BLaER1 treated with 17β-estradiol and CSF1 and Interleukin-3, amounts not matched to agents 10 nM and 100 nM (cell line): ENCODE measurements around the gene CLCNKA.
"Not testable (repeated sequence)": the region's sequence is repeated elsewhere in the genome, so short reads cannot be mapped to it uniquely, and the experiment has no call there.

Source experiments
- H3K27ac ChIP-seq, 11 experiments: shearing (Covaris generic); formaldehyde crosslinking; 2 replicates each; pipeline ENCODE4 v1.8.1; 2022
- H3K27me3 ChIP-seq, 11 experiments: shearing (Covaris generic); formaldehyde crosslinking; 2 replicates each; pipeline ENCODE4 v1.8.1; 2022
- H3K36me3 ChIP-seq, 11 experiments: shearing (Covaris generic); formaldehyde crosslinking; 2 replicates each; pipeline ENCODE4 v1.8.1; 2022
- H3K4me1 ChIP-seq, 10 experiments: shearing (Covaris generic); formaldehyde crosslinking; 2 replicates each; pipeline ENCODE4 v1.8.1; 2022
- H3K4me2 ChIP-seq, 11 experiments: shearing (Covaris generic); formaldehyde crosslinking; 2 replicates each; pipeline ENCODE4 v1.8.1; 2022
- H3K4me3 ChIP-seq, 10 experiments: shearing (Covaris generic); formaldehyde crosslinking; 2 replicates each; pipeline ENCODE4 v1.8.1; 2022
- H3K9ac ChIP-seq, 11 experiments: shearing (Covaris generic); formaldehyde crosslinking; 2 replicates each; pipeline ENCODE4 v1.8.1; 2022
- H3K9me3 ChIP-seq, 11 experiments: shearing (Covaris generic); formaldehyde crosslinking; replicated peaks in 1 of 11; 2 replicates each; pipeline ENCODE4 v1.8.1; 2022
- H4K20me1 ChIP-seq, 11 experiments: shearing (Covaris generic); formaldehyde crosslinking; 2 replicates each; pipeline ENCODE4 v1.8.1; 2022
- Cebpa-rat ChIP-seq, 11 experiments: shearing (Covaris generic); IDR thresholded peaks; 2 replicates each; pipeline ENCODE4 v1.8.1; 2022

The CLCNKA gene

DNA sequence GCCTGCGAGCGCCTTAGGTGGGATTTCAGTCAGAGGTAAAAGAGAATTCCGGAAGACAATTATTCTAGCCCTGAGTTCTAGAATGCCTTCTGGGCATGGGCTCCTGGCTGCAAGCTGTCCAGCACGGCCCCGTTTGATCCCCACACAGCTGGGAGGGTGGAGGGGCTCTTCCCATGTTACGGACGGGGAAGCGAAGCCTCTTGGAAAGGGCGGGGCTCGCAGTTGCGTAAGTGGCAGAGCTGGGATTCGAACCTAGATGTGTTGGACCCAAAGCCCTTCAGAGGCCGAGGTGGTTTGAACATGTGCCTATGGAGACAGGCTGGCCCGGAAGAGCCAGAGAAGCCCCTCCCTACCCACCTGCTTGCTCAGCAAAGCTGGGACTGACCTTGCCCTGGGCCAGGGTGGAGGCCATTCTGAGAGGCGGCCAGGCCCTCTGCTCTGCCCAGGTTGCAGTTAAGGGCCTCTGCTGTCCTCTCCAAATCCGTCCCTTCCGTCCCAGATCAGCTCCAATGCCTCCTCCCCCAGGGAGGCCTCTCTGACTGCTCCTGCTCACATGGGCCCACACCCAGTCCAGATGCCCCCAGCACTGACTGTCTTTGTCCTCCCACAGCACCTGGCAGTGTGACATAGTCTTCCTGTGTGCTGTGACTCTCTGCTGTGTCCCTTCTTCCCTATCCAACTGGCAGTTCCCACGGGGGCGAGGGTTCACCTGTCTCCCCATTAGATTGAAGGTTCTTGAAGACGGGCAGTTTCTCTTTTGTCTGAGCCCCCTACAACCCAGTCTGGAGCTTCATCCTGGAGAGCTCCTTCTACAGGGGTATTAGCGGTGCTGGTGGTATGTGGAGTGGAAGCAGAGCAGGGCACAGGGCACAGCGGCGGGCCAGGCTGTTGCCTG lies 2.8 kb upstream of the CLCNKA start:
- TF ChIP-seq Cebpa-rat (IDR thresholded peaks at IDR 0.05), result no peak
- Histone ChIP-seq H3K4me2 (peak overlapping the region; percentile 60 to 91 (median 85)), H3K27me3 (peaks cover 0 to 12% (median 0%) of the 10 kb centered on the region in 11 experiments; a peak in 2 of 22 replicates), H4K20me1 (peaks cover 0 to 7% (median 0%) of the 10 kb centered on the region in 11 experiments; a peak in 2 of 22 replicates), H3K9me3 (no peaks in the 10 kb centered on the region), H3K4me1 (peaks cover 55 to 100% (median 94%) of the 10 kb centered on the region in 10 experiments), H3K4me3 (no peak overlapping the region), H3K36me3 (no peaks in the 10 kb centered on the region), H3K9ac (peak overlapping the region in 5 of 11 experiments; percentile 19 to 54 (median 36); a peak in 5 of 22 replicates), H3K27ac (peak overlapping the region in 1 of 11 experiments; percentile 52; a peak in 2 of 22 replicates)

DNA sequence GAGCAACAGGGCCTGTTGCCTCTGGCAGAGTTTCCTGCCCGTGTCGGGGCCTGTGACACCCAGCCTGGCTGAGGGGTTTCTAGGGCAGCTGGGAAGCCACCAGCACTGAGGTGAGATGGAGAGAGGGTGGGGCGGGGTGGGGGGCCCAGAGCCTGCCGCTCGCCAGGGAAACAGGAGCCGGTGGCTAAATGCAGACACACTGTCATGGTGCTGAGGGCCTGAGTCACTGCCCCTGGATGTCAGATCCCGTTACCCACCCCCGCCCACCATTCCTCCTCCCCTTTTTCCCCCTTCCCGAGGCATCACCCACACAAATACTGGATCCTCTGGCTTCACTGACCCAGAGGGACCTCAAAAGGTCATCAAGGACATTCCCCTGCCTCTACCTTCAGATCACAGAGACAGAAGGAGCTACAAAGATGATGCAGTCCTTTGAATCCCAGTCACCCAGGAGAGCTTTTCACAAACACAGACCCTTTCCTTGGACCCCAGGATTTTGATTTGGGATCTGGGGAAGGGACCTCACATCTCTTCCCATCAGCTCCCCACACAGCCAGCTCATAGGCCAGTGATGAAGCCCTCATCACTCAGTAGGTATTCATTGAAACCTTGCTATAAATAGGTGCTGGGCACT lies 2.1 kb upstream of the CLCNKA start:
- Histone ChIP-seq H3K4me3 (no peak overlapping the region), H3K27me3 (peaks cover 0 to 12% (median 0%) of the 10 kb centered on the region in 11 experiments; a peak in 3 of 22 replicates), H3K4me2 (peak overlapping the region; percentile 60 to 91 (median 85); a peak in 19 of 22 replicates), H3K36me3 (no peaks in the 10 kb centered on the region), H3K27ac (no peak overlapping the region), H3K4me1 (peaks cover 47 to 93% (median 87%) of the 10 kb centered on the region in 10 experiments), H3K9ac (peak overlapping the region in 1 of 11 experiments; percentile 33; a peak in 1 of 22 replicates), H3K9me3 (no peaks in the 10 kb centered on the region), H4K20me1 (peaks cover 0 to 8% (median 0%) of the 10 kb centered on the region in 11 experiments; a peak in 3 of 22 replicates)
- no peak for TF ChIP-seq Cebpa-rat (IDR thresholded peaks at IDR 0.05)

- Histone ChIP-seq H4K20me1 (peaks cover 0 to 14% (median 0%) of the 10 kb centered on the region in 11 experiments; a peak in 3 of 22 replicates), H3K4me2 (peak overlapping the region in 7 of 11 experiments; percentile 3 to 87 (median 24); a peak in 9 of 22 replicates), H3K36me3 (no peaks in the 10 kb centered on the region), H3K4me3 (no peak overlapping the region), H3K27me3 (peaks cover 0 to 12% (median 0%) of the 10 kb centered on the region in 11 experiments; a peak in 3 of 22 replicates), H3K9me3 (no peaks in the 10 kb centered on the region), H3K9ac (no peak overlapping the region), H3K27ac (no peak overlapping the region), H3K4me1 (peaks cover 41 to 87% (median 82%) of the 10 kb centered on the region in 10 experiments)
- TF ChIP-seq Cebpa-rat (IDR thresholded peaks at IDR 0.05), result no peak
Measured at GRCh38 chr1:16020325-16020724, 1.5 kb upstream of the CLCNKA start.

DNA sequence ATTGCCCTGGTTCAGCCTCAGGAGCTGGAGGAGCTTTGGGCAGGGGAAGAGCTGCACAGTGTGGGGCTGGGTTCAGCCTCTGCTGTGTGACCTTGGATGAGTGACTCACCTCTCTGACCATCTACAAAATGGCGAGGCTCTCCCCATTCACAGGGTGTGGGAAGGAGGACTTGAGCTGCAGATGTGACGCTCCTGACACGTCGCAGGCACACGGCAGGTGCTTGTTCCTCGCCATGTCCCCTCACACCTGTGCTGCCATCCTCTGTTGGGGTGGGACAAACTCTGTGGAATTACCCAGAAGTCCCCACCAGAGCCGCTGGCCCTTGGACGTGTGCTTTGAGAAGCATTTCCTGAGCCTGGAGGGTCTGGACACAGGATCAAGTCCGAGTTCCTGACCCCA lies 958 bp upstream of the CLCNKA start:
- H3K27me3 ChIP-seq, result peaks cover 0 to 12% (median 0%) of the 10 kb centered on the region in 11 experiments; a peak in 3 of 22 replicates
- H3K36me3 ChIP-seq, H3K4me3 ChIP-seq, H3K27ac ChIP-seq, H3K9ac ChIP-seq, H3K9me3 ChIP-seq: not testable (repeated sequence)
- peaks cover 0 to 16% (median 0%) of the 10 kb centered on the region in 11 experiments; a peak in 3 of 22 replicates for H4K20me1 ChIP-seq
- peak overlapping the region in 7 of 11 experiments; percentile 53 to 87 (median 62); a peak in 8 of 22 replicates for H3K4me2 ChIP-seq
- H3K4me1 ChIP-seq, result peaks cover 36 to 82% (median 76%) of the 10 kb centered on the region in 10 experiments

DNA sequence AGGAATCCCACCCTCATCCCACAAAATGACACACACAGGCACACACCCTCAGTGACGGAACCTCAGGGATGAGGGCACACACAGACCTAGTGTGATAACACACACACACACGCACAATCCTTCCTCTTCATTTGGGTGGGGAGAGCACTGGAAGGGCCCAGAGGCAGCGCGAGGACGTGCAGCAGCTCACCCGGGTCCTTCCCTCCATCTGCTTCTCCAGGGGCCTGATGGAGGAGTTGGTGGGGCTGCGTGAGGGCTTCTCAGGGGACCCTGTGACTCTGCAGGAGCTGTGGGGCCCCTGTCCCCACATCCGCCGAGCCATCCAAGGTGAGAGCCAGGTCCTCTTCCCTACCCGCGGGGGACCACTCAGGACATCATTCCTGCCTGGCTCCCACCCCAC lies 557 bp downstream of the CLCNKA start:
- Histone ChIP-seq H3K27ac (no peak overlapping the region), H4K20me1 (peaks cover 0 to 16% (median 0%) of the 10 kb centered on the region in 11 experiments; a peak in 3 of 22 replicates), H3K27me3 (peaks cover 0 to 12% (median 0%) of the 10 kb centered on the region in 11 experiments; a peak in 3 of 22 replicates), H3K9ac (peak overlapping the region in 2 of 11 experiments; percentile 33 to 48; a peak in 3 of 22 replicates), H3K4me3 (no peak overlapping the region), H3K4me1 (peaks cover 21 to 71% (median 62%) of the 10 kb centered on the region in 10 experiments), H3K36me3 (no peaks in the 10 kb centered on the region), H3K9me3 (no peaks in the 10 kb centered on the region), H3K4me2 (peak overlapping the region in 8 of 11 experiments; percentile 44 to 87 (median 62); a peak in 15 of 22 replicates)
- TF ChIP-seq Cebpa-rat (IDR thresholded peaks at IDR 0.05), result no peak

- TF ChIP-seq Cebpa-rat (IDR thresholded peaks at IDR 0.05), result no peak
- Histone ChIP-seq H3K4me3 (no peak overlapping the region), H3K27me3 (peaks cover 0 to 12% (median 0%) of the 10 kb centered on the region in 11 experiments; a peak in 3 of 22 replicates), H3K9ac (no peak overlapping the region), H3K4me2 (peak overlapping the region in 7 of 11 experiments; percentile 3 to 87 (median 38); a peak in 7 of 22 replicates), H3K9me3 (no peaks in the 10 kb centered on the region), H4K20me1 (peaks cover 0 to 16% (median 0%) of the 10 kb centered on the region in 11 experiments; a peak in 3 of 22 replicates), H3K4me1 (peaks cover 13 to 67% (median 55%) of the 10 kb centered on the region in 10 experiments), H3K36me3 (no peaks in the 10 kb centered on the region), H3K27ac (no peak overlapping the region)
Measured at GRCh38 chr1:16023050-16023653, 1.3 kb downstream of the CLCNKA start.

GRCh38 chr1:16026302-16026701 lies 4.5 kb downstream of the CLCNKA start:
- not testable (repeated sequence) for H3K4me2 ChIP-seq, H3K9ac ChIP-seq, H3K9me3 ChIP-seq, H3K4me3 ChIP-seq, H3K36me3 ChIP-seq, H3K27ac ChIP-seq
- Histone ChIP-seq H4K20me1 (peaks cover 0 to 16% (median 0%) of the 10 kb centered on the region in 11 experiments; a peak in 3 of 22 replicates), H3K27me3 (peaks cover 0 to 11% (median 0%) of the 10 kb centered on the region in 11 experiments; a peak in 3 of 22 replicates), H3K4me1 (peaks cover 0 to 35% (median 27%) of the 10 kb centered on the region in 10 experiments; a peak in 14 of 20 replicates)

DNA sequence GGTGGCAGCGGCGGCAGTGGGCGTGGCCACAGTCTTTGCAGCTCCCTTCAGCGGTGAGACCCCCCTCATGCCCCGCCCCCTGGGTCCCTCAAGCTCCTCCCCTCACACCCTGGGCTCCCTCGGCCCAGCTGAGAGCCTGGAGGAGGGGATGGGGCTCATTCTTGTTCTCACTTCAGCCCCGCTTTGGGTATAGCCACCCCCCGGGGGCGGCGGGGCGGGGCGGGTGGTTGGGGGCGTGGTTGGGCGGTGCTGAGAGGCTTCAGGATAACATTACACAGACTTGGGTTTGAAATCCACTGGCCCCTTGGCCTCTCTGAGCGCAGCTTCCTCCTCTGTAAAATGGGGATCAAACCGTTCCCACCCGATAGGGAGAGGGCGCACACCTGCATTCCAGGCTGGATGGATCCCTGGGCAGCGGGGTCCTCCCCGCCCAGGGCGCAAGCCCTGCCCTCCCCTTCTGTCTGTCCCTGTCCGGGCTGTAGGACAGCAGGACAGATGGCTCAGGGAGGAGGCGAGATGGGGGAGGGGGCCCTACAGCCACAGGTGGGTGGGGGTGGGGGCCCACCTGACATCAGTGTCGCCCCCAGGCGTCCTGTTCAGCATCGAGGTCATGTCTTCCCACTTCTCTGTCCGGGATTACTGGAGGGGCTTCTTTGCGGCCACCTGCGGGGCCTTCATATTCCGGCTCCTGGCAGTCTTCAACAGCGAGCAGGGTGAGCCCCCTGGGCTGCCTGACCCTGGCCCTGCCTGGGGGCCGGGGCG lies 5.1 kb downstream of the CLCNKA start:
- Histone ChIP-seq H3K4me2 (peak overlapping the region in 4 of 11 experiments; percentile 22 to 26 (median 24); a peak in 4 of 22 replicates), H3K4me3 (no peak overlapping the region)
- no peak for TF ChIP-seq Cebpa-rat (IDR thresholded peaks at IDR 0.05)

More for the DNA sequence above, 5.1 kb downstream of the CLCNKA start:
- H3K4me1 ChIP-seq, result peaks cover 0 to 29% (median 21%) of the 10 kb centered on the region in 10 experiments; a peak in 14 of 20 replicates
- no peaks in the 10 kb centered on the region for H3K36me3 ChIP-seq
- H4K20me1 ChIP-seq, result peaks cover 0 to 11% (median 0%) of the 10 kb centered on the region in 11 experiments; a peak in 3 of 22 replicates
- no peak overlapping the region for H3K27ac ChIP-seq
- H3K9ac ChIP-seq, result no peak overlapping the region
- peaks cover 0 to 6% (median 0%) of the 10 kb centered on the region in 11 experiments; a peak in 3 of 22 replicates for H3K27me3 ChIP-seq
- H3K9me3 ChIP-seq, result no peaks in the 10 kb centered on the region
